Endothelial cell (in vitro differentiated cells): ENCODE results near the gene PIK3C2G. TPM values are rescaled to one million over a fixed set of nuclear protein-coding genes. Genes with fewer than 3 reads are reported as not detected.

Experiments
- DNase-seq: peaks from one replicate; pipeline ENCODE4 v3.0.0; 2021; ENCODE audit warnings: low spot score
- H3K27ac Mint-ChIP-seq: one replicate; pipeline ENCODE4 v1.8.0; 2021; ENCODE audit warnings: mixed read lengths, inconsistent platforms; ENCODE audit not compliant: unreplicated experiment
- H3K27me3 Mint-ChIP-seq: one replicate; pipeline ENCODE4 v1.8.0; 2021; ENCODE audit warnings: mild to moderate bottlenecking, moderate library complexity, mixed read lengths, inconsistent platforms; ENCODE audit not compliant: unreplicated experiment
- H3K36me3 Mint-ChIP-seq: one replicate; pipeline ENCODE4 v1.8.0; 2021; ENCODE audit warnings: mild to moderate bottlenecking, low read depth, mixed read lengths, inconsistent platforms; ENCODE audit not compliant: unreplicated experiment
- H3K4me1 Mint-ChIP-seq: one replicate; pipeline ENCODE4 v1.8.0; 2021; ENCODE audit warnings: mild to moderate bottlenecking, mixed read lengths, inconsistent platforms; ENCODE audit not compliant: unreplicated experiment
- H3K4me3 Mint-ChIP-seq: one replicate; pipeline ENCODE4 v1.8.0; 2021; ENCODE audit warnings: mild to moderate bottlenecking, mixed read lengths, inconsistent platforms; ENCODE audit not compliant: unreplicated experiment
- H3K9me3 Mint-ChIP-seq: one replicate; pipeline ENCODE4 v1.8.0; 2021; ENCODE audit warnings: mixed read lengths, inconsistent platforms; ENCODE audit not compliant: unreplicated experiment
- total RNA-seq: library from RNA; stranded (reverse); fragmentation: NEBNext Ultra II Directional; extraction: Animal tissue kit (Norgen Biotek cat#: 25700); gene quantifications from one replicate; pipeline ENCODE4 v1.2.1, GENCODE V29; 2021; ENCODE audit not compliant: unreplicated experiment
- TF ChIP-seq, protein P1 (sequence below): fragments of 200-600 bp; sonication (generic); IDR thresholded peaks from one replicate; pipeline ENCODE4 v1.5.0; 2021; ENCODE audit warnings: antibody characterized with exemption; ENCODE audit not compliant: unreplicated experiment

Gene PIK3C2G
- total RNA-seq, 1 donor from 2014 or later: not detected

GRCh38 chr12:18439541-18439940, 178.2 kb downstream of the PIK3C2G start:
- H3K36me3 Mint-ChIP-seq: no peaks in the 10 kb centered on the region
- DNase-seq: no peak
- H3K9me3 Mint-ChIP-seq: no peaks in the 10 kb centered on the region
- TF ChIP-seq, protein P1, sequence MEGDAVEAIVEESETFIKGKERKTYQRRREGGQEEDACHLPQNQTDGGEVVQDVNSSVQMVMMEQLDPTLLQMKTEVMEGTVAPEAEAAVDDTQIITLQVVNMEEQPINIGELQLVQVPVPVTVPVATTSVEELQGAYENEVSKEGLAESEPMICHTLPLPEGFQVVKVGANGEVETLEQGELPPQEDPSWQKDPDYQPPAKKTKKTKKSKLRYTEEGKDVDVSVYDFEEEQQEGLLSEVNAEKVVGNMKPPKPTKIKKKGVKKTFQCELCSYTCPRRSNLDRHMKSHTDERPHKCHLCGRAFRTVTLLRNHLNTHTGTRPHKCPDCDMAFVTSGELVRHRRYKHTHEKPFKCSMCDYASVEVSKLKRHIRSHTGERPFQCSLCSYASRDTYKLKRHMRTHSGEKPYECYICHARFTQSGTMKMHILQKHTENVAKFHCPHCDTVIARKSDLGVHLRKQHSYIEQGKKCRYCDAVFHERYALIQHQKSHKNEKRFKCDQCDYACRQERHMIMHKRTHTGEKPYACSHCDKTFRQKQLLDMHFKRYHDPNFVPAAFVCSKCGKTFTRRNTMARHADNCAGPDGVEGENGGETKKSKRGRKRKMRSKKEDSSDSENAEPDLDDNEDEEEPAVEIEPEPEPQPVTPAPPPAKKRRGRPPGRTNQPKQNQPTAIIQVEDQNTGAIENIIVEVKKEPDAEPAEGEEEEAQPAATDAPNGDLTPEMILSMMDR: no peak
- no peaks in the 10 kb centered on the region for H3K4me1 Mint-ChIP-seq
- no peak overlapping the region for H3K4me3 Mint-ChIP-seq
- H3K27me3 Mint-ChIP-seq: no peaks in the 10 kb centered on the region
- no peak overlapping the region for H3K27ac Mint-ChIP-seq

DNA sequence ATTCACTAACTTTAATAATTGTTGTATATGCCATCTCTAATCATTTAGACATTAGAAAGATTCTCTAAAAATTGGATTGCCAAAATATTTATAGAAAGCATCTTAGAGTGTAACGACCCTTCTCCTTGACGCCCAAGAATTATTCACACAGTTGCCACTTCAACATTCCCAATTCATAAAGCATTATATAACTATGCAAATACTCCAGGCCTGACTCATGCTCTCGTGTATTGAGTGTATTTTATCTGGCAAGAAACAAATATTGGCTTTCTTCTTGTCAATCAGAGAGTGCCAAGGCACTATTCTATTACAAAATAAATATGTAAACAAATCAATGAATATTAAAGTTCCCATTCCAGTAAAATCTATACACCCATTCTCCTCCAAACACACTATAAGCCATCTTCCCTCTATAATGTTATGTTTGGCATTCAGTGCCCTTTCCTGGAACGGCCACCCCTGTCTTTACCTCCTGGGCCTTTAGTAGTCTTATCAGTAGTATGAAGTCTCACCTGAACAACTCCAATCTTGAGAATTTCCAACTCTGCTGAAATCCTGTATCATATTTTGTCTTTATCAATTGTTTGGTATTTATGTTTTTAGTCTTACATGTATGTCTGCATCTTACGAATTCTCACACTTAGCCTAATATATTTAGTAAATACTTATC, 182.6 kb downstream of the PIK3C2G start:
- Mint-ChIP-seq H3K27ac (no peak overlapping the region), H3K9me3 (no peaks in the 10 kb centered on the region), H3K36me3 (no peaks in the 10 kb centered on the region), H3K27me3 (no peaks in the 10 kb centered on the region), H3K4me3 (no peak overlapping the region), H3K4me1 (no peaks in the 10 kb centered on the region)
- no peak for DNase-seq
- TF ChIP-seq, protein P1: no peak

DNA sequence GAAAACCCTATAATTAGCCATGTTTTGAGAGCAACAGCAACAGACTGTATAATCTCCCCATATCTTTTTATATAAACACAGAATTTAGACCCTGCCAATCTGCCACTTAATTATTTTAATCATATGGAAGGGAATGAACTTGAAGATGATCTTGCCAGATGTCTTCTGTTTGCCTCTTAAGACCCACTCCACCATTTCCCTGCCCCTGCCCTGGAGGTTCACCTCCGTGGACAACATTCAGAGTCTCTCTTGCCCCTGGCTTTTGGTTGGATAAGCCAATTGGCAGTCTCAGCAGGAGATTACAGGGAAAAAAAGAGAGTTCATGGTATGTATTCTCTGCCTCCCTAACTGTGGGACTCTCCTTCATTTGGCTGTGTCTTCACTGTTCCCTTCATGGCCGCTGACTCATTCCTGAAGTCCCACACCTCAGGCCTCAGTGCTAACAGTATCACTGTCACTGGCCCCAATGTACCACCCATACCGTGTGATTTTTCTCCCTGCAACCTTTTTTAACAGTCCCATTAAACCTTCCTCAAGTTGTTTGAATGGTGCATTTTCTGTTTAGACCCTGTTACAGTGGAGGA, 184.8 kb downstream of the PIK3C2G start:
- DNase-seq: no peak
- Mint-ChIP-seq H3K4me1 (no peaks in the 10 kb centered on the region), H3K36me3 (no peaks in the 10 kb centered on the region), H3K27ac (no peak overlapping the region), H3K9me3 (no peaks in the 10 kb centered on the region), H3K27me3 (peaks cover 1% of the 10 kb centered on the region), H3K4me3 (no peak overlapping the region)
- TF ChIP-seq, protein P1: no peak

- H3K9me3 Mint-ChIP-seq: no peaks in the 10 kb centered on the region
- H3K27ac Mint-ChIP-seq: no peak overlapping the region
- peaks cover 4% of the 10 kb centered on the region for H3K4me1 Mint-ChIP-seq
- H3K36me3 Mint-ChIP-seq: no peaks in the 10 kb centered on the region
- no peak overlapping the region for H3K4me3 Mint-ChIP-seq
- H3K27me3 Mint-ChIP-seq: peaks cover 1% of the 10 kb centered on the region
- TF ChIP-seq, protein P1: no peak
- DNase-seq: no peak
Measured at GRCh38 chr12:18454330-18454729, 193.0 kb downstream of the PIK3C2G start.

- Mint-ChIP-seq H3K27ac (no peak overlapping the region), H3K27me3 (no peaks in the 10 kb centered on the region), H3K9me3 (no peaks in the 10 kb centered on the region), H3K4me1 (peaks cover 4% of the 10 kb centered on the region), H3K4me3 (no peak overlapping the region), H3K36me3 (no peaks in the 10 kb centered on the region)
- TF ChIP-seq, protein P1: no peak
- DNase-seq: no peak
Measured at GRCh38 chr12:18456344-18456743, 195.0 kb downstream of the PIK3C2G start.
